Ishikawa (cell line): ENCODE measurements around the gene IGF2BP1.

Experiments
- CEBPB ChIP-seq: IDR thresholded peaks from 2 replicates; pipeline ENCODE4 v1.6.1; 2012
- CREB1 ChIP-seq: IDR thresholded peaks from 2 replicates; pipeline ENCODE4 v1.6.1; 2012; ENCODE audit warnings: low read depth
- EGR1 ChIP-seq: IDR thresholded peaks from 2 replicates; pipeline ENCODE4 v1.6.1; 2012
- EP300 ChIP-seq: IDR thresholded peaks from 2 replicates; pipeline ENCODE4 v1.6.1; 2012; ENCODE audit warnings: borderline replicate concordance
- FOXM1 ChIP-seq: IDR thresholded peaks from 2 replicates; pipeline ENCODE4 v1.6.1; 2012; ENCODE audit warnings: low read depth, borderline replicate concordance
- MAX ChIP-seq: IDR thresholded peaks from 2 replicates; pipeline ENCODE4 v1.6.1; 2012
- NFIC ChIP-seq: IDR thresholded peaks from 2 replicates; pipeline ENCODE4 v1.6.1; 2012
- RAD21 ChIP-seq: IDR thresholded peaks from 2 replicates; pipeline ENCODE4 v1.6.1; 2012; ENCODE audit warnings: low read depth
- REST ChIP-seq: IDR thresholded peaks from 2 replicates; pipeline ENCODE4 v1.6.1; 2012; ENCODE audit warnings: low read depth, mild to moderate bottlenecking
- TAF1 ChIP-seq: IDR thresholded peaks from 2 replicates; pipeline ENCODE4 v1.6.1; 2012; ENCODE audit warnings: low read depth, mild to moderate bottlenecking
- TCF12 ChIP-seq: IDR thresholded peaks from 2 replicates; pipeline ENCODE4 v1.6.1; 2012; ENCODE audit warnings: low read depth
- TEAD4 ChIP-seq: IDR thresholded peaks from 2 replicates; pipeline ENCODE4 v1.6.1; 2012
- USF1 ChIP-seq: IDR thresholded peaks from 2 replicates; pipeline ENCODE4 v1.6.1; 2012
- YY1 ChIP-seq: IDR thresholded peaks from 2 replicates; pipeline ENCODE4 v1.6.1; 2012; ENCODE audit warnings: low read depth
- ZBTB7A ChIP-seq: IDR thresholded peaks from 2 replicates; pipeline ENCODE4 v1.6.1; 2012; ENCODE audit warnings: low read depth

IGF2BP1 gene

GRCh38 chr17:48961516-48962233, 35.5 kb upstream of the IGF2BP1 start:
- TF ChIP-seq ZBTB7A (no peak), EGR1 (no peak), TCF12 (no peak), TEAD4 (no peak), YY1 (no peak), CREB1 (no peak), NFIC (no peak), USF1 (no peak), MAX (no peak), CEBPB (no peak)

GRCh38 chr17:48970224-48970623, 27.0 kb upstream of the IGF2BP1 start:
- TF ChIP-seq NFIC: peak; percentile 59; the same call in 1 of the 2 replicates
- no peak for TF ChIP-seq FOXM1

GRCh38 chr17:48970865-48971687, 26.1 kb upstream of the IGF2BP1 start:
- TF ChIP-seq RAD21 (no peak), TCF12 (no peak), CREB1 (no peak), EP300 (no peak), MAX (no peak), TAF1 (no peak), NFIC (no peak), TEAD4 (no peak), EGR1 (no peak), REST (no peak), CEBPB (no peak), FOXM1 (no peak), YY1 (no peak), ZBTB7A (no peak), USF1 (no peak)

- TF ChIP-seq FOXM1 (no peak), NFIC (no peak), TCF12 (no peak)
Observed at GRCh38 chr17:48972749-48973097, 24.5 kb upstream of the IGF2BP1 start.

- no peak for TF ChIP-seq REST
- TF ChIP-seq RAD21: no peak
- no peak for TF ChIP-seq TEAD4
- TF ChIP-seq FOXM1: no peak
Observed at GRCh38 chr17:48973806-48974205, 23.4 kb upstream of the IGF2BP1 start.

- TF ChIP-seq TCF12 (no peak), FOXM1 (no peak), NFIC (no peak), RAD21 (no peak), REST (no peak), EGR1 (no peak), TAF1 (no peak), CREB1 (no peak), USF1 (no peak), EP300 (no peak), MAX (no peak), YY1 (no peak), TEAD4 (no peak), CEBPB (no peak), ZBTB7A (no peak)
Observed at GRCh38 chr17:48981927-48982539, 15.2 kb upstream of the IGF2BP1 start.
